ENCODE measurements around the gene PPARD.

Gene PPARD

GRCh38 chr6:35356391-35356790, 14.0 kb downstream of the PPARD start:
- DNase-seq (ENCODE audit: low read depth), result no peak

GRCh38 chr6:35357677-35358076, 15.3 kb downstream of the PPARD start:
- DNase-seq (ENCODE audit: low read depth), result no peak

- no peak for DNase-seq (ENCODE audit: low read depth)
Measured at GRCh38 chr6:35358086-35358485, 15.7 kb downstream of the PPARD start.

GRCh38 chr6:35359346-35359743, 17.0 kb downstream of the PPARD start:
- DNase-seq (ENCODE audit: low read depth), result no peak

GRCh38 chr6:35359744-35360348, 17.5 kb downstream of the PPARD start:
- DNase-seq (ENCODE audit: low read depth), result no peak

GRCh38 chr6:35360349-35361138, 18.2 kb downstream of the PPARD start:
- no peak for DNase-seq (ENCODE audit: low read depth)

GRCh38 chr6:35362200-35362599, 19.8 kb downstream of the PPARD start:
- no peak for DNase-seq (ENCODE audit: low read depth)

- DNase-seq (ENCODE audit: low read depth), result no peak
Measured at GRCh38 chr6:35363293-35363750, 21.0 kb downstream of the PPARD start.

GRCh38 chr6:35365594-35366203, 23.3 kb downstream of the PPARD start:
- no peak for DNase-seq (ENCODE audit: low read depth)

GRCh38 chr6:35366204-35366596, 23.8 kb downstream of the PPARD start:
- no peak for DNase-seq (ENCODE audit: low read depth)

GRCh38 chr6:35367646-35368037, 25.3 kb downstream of the PPARD start:
- DNase-seq (ENCODE audit: low read depth), result no peak

GRCh38 chr6:35368038-35368887, 25.9 kb downstream of the PPARD start:
- DNase-seq (ENCODE audit: low read depth), result no peak

GRCh38 chr6:35370124-35370741, 27.9 kb downstream of the PPARD start:
- peak; percentile 96 for DNase-seq (ENCODE audit: low read depth)

GRCh38 chr6:35370785-35371493, 28.6 kb downstream of the PPARD start:
- no peak for DNase-seq (ENCODE audit: low read depth)

GRCh38 chr6:35371494-35372262, 29.3 kb downstream of the PPARD start:
- DNase-seq (ENCODE audit: low read depth), result no peak

- DNase-seq (ENCODE audit: low read depth), result no peak
Measured at GRCh38 chr6:35372633-35373032, 30.3 kb downstream of the PPARD start.

GRCh38 chr6:35376281-35376680, 33.9 kb downstream of the PPARD start:
- DNase-seq (ENCODE audit: low read depth), result no peak

- no peak for DNase-seq (ENCODE audit: low read depth)
Measured at GRCh38 chr6:35377002-35377401, 34.6 kb downstream of the PPARD start.

GRCh38 chr6:35378261-35378660, 35.9 kb downstream of the PPARD start:
- DNase-seq (ENCODE audit: low read depth), result no peak

GRCh38 chr6:35381132-35381531, 38.8 kb downstream of the PPARD start:
- no peak for DNase-seq (ENCODE audit: low read depth)

Data from HS-27A (cell line).